Midbrain (tissue), 1 donor: ENCODE data around the gene NHSL1.

Experiments used
- DNase-seq: peaks from one replicate; lab custom pipeline; 2025; lab: John Stamatoyannopoulos, UW

NHSL1 gene

GRCh38 chr6:138524526-138524925 lies 25.2 kb upstream of the NHSL1 start:
- DNase-seq: no peak

GRCh38 chr6:138523347-138524210 lies 24.3 kb upstream of the NHSL1 start:
- no peak for DNase-seq

- DNase-seq: no peak
Measured at GRCh38 chr6:138522611-138523010, 23.3 kb upstream of the NHSL1 start.

GRCh38 chr6:138521790-138522189 lies 22.5 kb upstream of the NHSL1 start:
- DNase-seq: peak; percentile 24

GRCh38 chr6:138520463-138520862 lies 21.2 kb upstream of the NHSL1 start:
- DNase-seq: no peak

GRCh38 chr6:138518054-138518453 lies 18.8 kb upstream of the NHSL1 start:
- DNase-seq: no peak

DNA sequence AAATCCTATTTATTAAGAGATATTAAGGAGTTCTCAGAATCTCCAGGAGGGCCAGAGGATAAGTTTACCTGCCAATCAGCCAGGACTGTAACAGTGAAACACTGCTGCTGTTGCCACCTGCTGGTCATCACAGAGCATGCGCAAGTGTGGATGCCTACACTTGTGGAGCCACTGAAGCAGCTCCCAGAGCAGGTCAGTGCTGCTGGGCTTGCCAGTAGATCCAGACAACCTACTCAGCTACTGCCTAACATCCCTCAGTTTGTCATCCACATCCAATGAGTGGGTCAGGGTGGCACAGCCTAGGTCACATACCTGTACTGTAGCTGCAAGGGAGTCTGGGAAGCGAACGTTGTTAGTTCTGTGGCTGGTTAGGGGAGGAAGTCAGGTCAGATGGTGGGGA lies 18.3 kb upstream of the NHSL1 start:
- DNase-seq: no peak

- no peak for DNase-seq
Measured at GRCh38 chr6:138515657-138516248, 16.5 kb upstream of the NHSL1 start.

DNA sequence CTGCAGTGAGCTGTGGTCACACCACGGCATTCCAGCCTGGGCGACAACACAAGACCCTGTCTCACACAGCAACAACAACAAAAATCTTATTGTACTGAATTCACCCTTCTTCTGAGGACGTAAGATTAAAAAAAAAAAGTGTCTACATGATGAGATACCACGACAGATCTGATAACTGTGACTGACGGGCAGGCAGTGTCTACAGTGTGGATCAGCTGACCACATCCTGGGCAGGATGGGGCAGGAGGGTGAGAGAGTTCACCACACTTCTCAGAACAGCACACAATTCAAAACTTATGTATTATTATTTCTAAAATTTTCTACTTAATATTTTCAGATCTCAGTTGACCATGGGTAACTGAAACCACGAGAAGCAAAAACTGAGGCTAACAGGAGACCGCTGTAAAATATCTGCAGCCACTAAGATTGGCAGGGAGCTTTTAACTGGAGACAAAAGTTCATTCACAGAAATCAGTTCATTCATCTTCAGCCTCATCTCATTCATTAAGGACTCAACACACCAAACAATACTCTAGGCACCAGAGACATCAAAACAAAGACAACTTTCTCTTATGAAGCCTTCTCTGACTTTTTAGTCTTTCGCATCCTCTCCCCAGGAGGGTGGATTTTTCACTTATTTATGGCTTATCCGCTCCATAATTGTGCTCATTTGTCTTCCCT lies 15.7 kb upstream of the NHSL1 start:
- DNase-seq: no peak

GRCh38 chr6:138512609-138513008 lies 13.3 kb upstream of the NHSL1 start:
- no peak for DNase-seq

DNA sequence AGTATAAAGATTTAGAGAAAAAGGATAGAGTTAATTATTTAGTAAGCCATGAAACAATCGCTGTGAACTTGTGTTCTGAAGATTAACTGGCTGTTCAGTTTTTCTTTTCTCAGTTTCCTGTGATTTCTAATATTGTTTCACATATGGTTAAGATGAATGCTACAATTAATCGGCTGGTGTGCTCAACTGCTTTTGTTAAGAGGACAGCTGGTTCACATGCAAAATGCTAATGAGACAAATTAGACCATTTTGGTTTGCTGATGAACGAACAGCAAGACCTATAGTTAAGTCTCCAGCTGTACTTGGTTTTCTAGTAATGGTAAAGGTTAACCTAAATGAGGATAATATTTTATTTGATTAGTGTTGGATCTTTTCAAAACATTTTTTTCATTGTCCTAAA lies 10.8 kb upstream of the NHSL1 start:
- no peak for DNase-seq

DNA sequence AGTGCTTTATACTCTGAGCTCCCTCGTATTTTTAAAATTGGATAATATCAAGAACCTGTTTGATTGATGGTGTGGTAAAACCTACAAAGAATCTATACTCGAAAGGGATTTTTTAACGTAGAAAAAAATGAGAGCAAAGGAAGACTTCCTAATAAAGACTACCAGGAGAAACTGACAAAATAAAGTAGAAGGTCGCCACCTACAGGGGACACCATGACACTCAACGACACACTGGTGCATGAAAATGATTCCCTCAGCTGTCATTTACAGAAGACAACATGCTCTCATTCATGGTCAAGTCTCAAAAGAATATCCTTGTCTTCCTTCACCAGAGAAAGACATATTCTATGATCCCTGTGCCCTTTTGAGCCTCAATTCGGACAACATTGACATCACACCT lies 10.1 kb upstream of the NHSL1 start:
- DNase-seq: peak; percentile 50

- DNase-seq: no peak
Measured at GRCh38 chr6:138508676-138508988, 9.3 kb upstream of the NHSL1 start.

GRCh38 chr6:138507977-138508675 lies 8.8 kb upstream of the NHSL1 start:
- no peak for DNase-seq

DNA sequence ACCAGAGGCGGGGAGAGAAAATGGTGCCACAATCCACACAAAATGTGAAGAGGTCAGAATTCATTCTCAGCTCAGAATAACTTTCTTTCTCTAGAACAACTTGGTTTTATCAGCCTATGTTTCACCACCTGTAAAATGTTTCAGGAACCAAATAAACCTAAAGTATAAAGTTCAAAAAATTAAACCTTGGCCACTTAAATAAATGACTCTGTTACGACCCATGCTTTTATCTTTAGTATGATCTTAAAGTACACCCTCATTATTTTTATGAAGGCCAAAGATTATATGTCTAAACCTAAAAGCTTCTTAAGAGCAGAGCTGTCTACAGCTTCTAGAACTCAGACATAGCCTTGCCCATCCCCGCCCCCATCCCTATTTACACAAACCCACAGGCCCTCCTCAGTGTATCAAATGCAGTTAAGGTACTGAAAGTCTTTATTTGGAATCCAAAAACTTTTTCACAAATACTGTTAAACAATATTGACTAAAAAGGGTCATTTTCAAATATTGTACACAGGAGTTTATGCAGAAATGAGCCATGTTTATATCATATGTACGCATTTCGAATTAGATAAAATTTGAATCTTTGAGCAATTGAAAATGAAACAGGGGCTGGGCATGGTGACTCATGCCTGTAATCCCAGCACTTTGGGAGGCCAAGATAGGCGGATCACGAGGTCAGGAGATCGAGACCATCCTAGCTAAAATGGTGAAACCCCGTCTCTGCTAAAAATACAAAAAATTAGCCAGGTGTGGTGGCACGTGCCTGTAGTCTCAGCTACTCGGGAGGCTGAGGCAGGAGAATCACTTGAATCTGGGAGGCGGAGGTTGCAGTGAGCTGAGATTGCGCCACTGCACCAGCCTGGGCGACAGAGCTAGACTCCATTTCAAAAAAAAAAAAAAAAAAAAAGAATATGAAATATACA lies 5.7 kb upstream of the NHSL1 start:
- no peak for DNase-seq

- DNase-seq: no peak
Measured at GRCh38 chr6:138503881-138504680, 4.8 kb upstream of the NHSL1 start.

DNA sequence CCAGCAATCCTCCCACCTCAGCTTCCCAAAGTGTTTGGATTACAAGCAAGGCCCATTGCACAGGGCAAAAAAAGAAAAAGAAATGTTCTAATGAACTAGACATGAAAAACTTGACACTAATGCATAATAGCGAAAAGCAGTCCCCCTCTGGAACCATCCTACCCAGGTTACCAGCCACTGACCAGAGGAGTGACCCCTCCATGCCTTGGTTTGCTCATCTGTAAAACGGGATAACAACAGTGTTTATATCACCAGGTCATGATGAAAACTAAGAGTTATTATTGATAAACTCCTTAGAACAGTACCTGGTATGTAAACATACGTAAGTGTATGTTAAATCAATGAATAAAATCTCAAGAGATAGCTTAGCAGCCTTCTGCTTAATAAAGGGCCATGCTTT lies 3.3 kb upstream of the NHSL1 start:
- no peak for DNase-seq

DNA sequence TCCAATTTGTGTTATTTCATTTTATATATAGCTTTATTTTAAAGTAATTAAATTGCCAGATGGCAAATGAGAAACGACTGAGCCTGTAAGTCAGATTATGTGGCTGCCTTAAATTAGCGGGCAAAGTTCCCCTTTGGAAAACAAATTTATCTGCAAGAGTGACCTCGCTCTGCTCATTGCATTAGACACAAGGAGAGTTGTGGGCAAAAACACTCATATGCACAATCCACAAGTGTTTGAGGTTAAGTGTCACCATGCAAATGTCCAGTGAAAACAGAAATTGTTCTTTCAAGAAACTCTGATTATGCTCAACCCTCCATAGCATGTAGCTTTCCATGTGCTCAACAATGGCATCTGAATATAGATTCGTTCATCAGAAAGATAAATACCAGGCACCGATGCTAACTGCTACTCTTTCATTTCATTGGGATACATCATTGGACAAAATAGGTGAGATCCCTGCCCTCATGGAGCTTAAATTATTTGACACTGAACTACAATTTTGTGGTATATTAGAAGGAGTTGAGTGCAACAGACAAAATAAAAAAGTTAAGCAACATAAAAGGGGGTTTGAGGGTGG lies 1.7 kb upstream of the NHSL1 start:
- no peak for DNase-seq

- DNase-seq: no peak
Measured at GRCh38 chr6:138500045-138500665, 861 bp upstream of the NHSL1 start.
